HPDE6-E6E7 (cell line): Measurements from ENCODE around the gene MAN2A2.
A peak's percentile ranks its signal among the peaks of the same experiment; 100 is the strongest.

Experiments
- DNase-seq: peaks from one replicate; pipeline ENCODE4 v3.0.0; 2011; ENCODE audit warnings: missing footprints; ENCODE audit errors: extremely low spot score

The MAN2A2 gene

DNA sequence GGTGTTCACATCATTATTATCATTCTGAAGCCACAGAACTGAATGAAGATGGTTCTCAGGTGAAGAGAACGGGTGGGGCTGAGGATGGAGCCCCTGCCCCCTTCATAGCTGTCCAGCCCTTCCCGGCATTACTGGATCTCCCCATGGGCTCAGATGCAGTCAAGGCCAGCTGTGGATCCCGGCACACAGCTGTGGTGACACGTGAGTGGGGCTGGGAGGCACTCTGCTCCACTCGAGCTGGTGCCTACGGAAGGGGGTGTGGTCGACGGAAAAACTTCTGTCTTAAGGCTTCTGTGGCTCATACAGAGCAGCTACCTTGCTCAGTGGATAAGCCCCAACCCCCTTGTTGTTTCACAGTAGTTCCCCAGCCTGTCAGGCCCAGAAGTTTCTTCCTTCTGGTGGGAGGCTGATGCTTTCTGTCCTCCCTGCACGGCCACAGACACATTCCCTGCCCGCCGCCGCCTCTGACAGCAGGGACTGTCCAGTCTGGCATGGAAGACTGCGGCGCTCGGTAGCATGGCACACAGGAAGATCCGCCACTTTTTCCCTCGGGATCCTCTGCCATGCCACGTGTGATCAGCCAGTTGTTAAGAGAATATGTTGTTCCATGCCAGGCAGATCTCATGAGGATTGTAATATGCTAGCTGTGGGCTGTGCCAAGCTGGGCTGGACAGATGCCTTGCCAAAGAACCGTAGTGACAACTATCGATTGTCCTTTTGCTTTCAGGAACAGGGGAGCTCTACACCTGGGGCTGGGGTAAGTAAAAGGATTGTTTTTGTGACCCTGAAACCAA lies 57.4 kb downstream of the MAN2A2 start:
- DNase-seq = no peak

- DNase-seq = no peak
Measured at GRCh38 chr15:90962021-90962420, 58.9 kb downstream of the MAN2A2 start.

GRCh38 chr15:90966262-90966661 lies 63.2 kb downstream of the MAN2A2 start:
- DNase-seq = no peak

DNA sequence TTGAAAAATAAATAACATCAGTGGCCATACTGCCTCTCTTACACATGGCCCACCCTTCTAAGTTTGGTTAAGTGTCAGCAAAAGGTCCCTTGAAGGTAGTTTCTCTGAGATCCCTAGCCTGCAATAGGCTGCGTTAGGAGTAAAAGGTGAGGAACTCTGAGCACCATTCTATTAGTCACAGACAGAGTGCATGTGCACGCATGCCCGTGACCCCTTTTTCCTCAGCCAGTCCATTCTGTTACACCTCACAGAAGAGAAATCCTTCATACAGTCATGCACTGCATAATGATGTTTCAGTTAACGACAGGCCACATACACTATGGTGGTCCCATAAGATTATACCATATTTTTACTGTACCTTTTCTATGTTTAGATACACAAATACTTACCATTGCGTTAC lies 64.1 kb downstream of the MAN2A2 start:
- peak; percentile 32 for DNase-seq

DNA sequence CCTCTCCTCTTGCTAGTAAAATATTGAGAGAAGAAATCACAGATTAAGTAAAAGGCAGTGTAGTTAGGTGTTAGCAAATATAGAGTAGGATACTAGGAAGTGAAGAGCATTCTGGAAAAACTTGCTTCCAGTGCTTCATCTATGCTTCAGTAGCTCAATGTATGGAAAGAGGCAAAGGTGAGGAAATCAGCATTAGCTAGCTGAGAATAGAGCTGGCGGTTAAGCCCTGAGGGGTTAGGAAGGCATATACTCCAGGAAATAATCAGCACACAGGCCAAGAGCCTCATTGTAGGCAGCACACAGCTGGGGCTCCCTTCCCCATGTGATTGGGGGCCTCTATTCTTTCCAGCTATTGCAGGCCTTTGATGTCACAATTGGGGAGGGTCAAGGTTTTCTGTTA lies 65.3 kb downstream of the MAN2A2 start:
- no peak for DNase-seq

DNA sequence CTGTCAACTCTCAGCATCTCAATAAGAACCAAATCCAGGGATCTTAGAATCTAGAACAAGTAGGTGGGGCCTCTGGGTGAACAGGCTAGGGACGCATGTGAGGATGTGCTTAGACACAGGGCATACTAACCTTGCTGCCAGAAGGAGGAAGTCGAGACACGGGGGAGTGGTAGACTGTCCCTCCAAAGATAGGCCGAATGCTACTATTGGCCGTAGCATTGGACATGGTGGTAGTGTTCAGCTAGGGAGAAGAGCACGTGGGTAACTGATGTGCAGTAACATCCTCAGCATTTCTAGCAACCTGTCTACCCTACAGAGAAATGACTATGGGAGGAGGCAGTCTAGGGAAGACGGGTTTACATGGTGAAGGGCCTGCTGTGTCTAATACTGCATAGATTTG lies 67.2 kb downstream of the MAN2A2 start:
- DNase-seq = no peak

DNA sequence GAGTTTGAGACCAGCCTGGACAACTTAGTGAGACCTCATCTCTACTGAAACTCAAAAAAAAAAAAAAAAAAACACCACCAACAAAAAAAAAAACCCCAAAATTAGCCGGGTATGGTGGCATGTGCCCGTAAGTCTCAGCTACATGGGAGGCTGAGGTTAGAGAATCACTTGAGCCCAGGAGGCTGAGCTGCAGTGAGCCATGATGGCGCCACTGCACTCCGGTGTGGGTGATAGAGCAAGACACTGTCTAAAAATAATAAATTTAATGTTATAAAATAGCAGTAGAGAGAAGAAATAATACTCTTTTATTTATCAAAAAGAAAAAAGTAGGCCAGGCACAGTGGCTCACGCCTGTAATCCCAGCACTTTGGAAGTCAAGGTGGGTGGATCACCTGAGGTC lies 69.0 kb downstream of the MAN2A2 start:
- no peak for DNase-seq
